ENCODE results near the gene TMEM238L.

DNA sequence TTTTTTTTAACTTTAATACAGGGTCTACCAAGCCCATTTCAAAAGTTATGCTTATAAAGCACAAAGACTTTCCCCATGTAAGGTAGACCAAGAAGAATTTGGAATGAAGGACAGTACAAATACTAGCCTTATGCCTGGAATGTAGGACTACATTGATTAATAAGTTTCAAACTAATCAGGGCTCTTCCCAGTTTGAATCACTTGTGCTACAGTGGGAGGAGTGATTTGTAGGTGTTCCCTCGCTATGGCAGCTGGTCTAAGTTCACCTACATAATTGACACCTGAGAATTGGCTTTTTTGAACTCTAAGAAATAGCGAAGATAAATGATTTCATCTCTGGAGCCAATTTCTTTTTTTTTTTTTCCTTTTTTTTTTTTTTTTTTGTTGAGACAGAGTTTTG is 18.6 kb downstream of the TMEM238L start:
- TF ChIP-seq, protein P1, sequence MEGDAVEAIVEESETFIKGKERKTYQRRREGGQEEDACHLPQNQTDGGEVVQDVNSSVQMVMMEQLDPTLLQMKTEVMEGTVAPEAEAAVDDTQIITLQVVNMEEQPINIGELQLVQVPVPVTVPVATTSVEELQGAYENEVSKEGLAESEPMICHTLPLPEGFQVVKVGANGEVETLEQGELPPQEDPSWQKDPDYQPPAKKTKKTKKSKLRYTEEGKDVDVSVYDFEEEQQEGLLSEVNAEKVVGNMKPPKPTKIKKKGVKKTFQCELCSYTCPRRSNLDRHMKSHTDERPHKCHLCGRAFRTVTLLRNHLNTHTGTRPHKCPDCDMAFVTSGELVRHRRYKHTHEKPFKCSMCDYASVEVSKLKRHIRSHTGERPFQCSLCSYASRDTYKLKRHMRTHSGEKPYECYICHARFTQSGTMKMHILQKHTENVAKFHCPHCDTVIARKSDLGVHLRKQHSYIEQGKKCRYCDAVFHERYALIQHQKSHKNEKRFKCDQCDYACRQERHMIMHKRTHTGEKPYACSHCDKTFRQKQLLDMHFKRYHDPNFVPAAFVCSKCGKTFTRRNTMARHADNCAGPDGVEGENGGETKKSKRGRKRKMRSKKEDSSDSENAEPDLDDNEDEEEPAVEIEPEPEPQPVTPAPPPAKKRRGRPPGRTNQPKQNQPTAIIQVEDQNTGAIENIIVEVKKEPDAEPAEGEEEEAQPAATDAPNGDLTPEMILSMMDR (IDR thresholded peaks at IDR 0.05) = no peak
- TF ChIP-seq EZH2 (IDR thresholded peaks at IDR 0.05) (no peak), EZH2phosphoT487 (IDR thresholded peaks at IDR 0.05) (no peak)

Data from neural progenitor cell (in vitro differentiated cells).